NB4 (cell line): ENCODE data around the gene MED17.

Source experiments
- CTCF ChIP-seq: IDR thresholded peaks from one replicate; pipeline ENCODE4 v1.5.1; 2012; ENCODE audit warnings: low read depth, low read length
- MAX ChIP-seq: IDR thresholded peaks from 2 replicates; pipeline ENCODE4 v1.6.1; 2011; ENCODE audit warnings: low read depth, low read length
- MYC ChIP-seq: IDR thresholded peaks from 2 replicates; pipeline ENCODE4 v1.6.1; 2011; ENCODE audit warnings: low read depth, low read length
- POLR2A ChIP-seq: IDR thresholded peaks from 2 replicates; pipeline ENCODE4 v1.6.1; 2011; ENCODE audit warnings: mild to moderate bottlenecking; ENCODE audit not compliant: insufficient read length; ENCODE audit errors: extremely low read depth

- TF ChIP-seq CTCF (no peak), POLR2A (no peak), MAX (no peak), MYC (no peak)
These were observed 73.5 kb downstream of the MED17 start for GRCh38 chr11:93857413-93858120.
